Spinal cord (tissue), 10 donors: Measurements from ENCODE around the gene ACTR8. TPM values are rescaled to one million over a fixed set of nuclear protein-coding genes. Genes with fewer than 3 reads are reported as not detected.

Experiments used
- DNase-seq, 6 donors: peaks; one replicate each; pipeline versions ENCODE4 v3.0.0 to v3.0.0-alpha.2; 2013 to 2015; ENCODE audit warnings: low spot score in 6 of 6, low read depth in 4 of 6
- H3K27ac ChIP-seq: one replicate; pipeline ENCODE4 v1.5.1; 2013; ENCODE audit warnings: low read depth, low read length, control low read depth
- H3K27me3 ChIP-seq: one replicate; pipeline ENCODE4 v1.6.1; 2013; ENCODE audit warnings: low read length; ENCODE audit not compliant: control insufficient read depth, insufficient read depth
- H3K36me3 ChIP-seq: one replicate; pipeline ENCODE4 v1.6.1; 2013; ENCODE audit warnings: low read length; ENCODE audit not compliant: control insufficient read depth, insufficient read depth
- H3K4me1 ChIP-seq: one replicate; pipeline ENCODE4 v1.6.1; 2013; ENCODE audit warnings: low read length; ENCODE audit not compliant: control insufficient read depth, insufficient read depth
- H3K4me3 ChIP-seq: one replicate; pipeline ENCODE4 v1.5.1; 2013; ENCODE audit warnings: low read depth, low read length, control low read depth
- H3K9me3 ChIP-seq: one replicate; pipeline ENCODE4 v1.6.1; 2013; ENCODE audit warnings: low read length; ENCODE audit not compliant: control insufficient read depth, insufficient read depth
- WGBS: methylation state at CpG from one replicate; pipeline ENCODE4 v1.1.5; 2013; ENCODE audit warnings: missing lambda C conversion rate; ENCODE audit not compliant: insufficient coverage; 5-methylcytosine and 5-hydroxymethylcytosine counted together
- polyA plus RNA-seq, 2 donors: library from polyadenylated mRNA; unstranded; fragments of 120-200 nt; gene quantifications; one replicate each; pipeline ENCODE4 v1.2.1, GENCODE V29; 2013; ENCODE audit not compliant: insufficient read length in 2 of 2
- total RNA-seq, 2 donors: library from RNA; depleted of rRNA in 1 of 2; stranded (reverse); fragments of 120-200 nt in 1 of 2; fragments of >200 nt in 1 of 2; gene quantifications; one replicate each; pipeline versions ENCODE4 v1.2.3 to v1.2.4, GENCODE V29; 2013 to 2014
- donor health status: healthy.

The ACTR8 gene
- total and polyA plus RNA-seq, 4 donors = 33.0 to 52.0 (median 43.7) TPM

DNA sequence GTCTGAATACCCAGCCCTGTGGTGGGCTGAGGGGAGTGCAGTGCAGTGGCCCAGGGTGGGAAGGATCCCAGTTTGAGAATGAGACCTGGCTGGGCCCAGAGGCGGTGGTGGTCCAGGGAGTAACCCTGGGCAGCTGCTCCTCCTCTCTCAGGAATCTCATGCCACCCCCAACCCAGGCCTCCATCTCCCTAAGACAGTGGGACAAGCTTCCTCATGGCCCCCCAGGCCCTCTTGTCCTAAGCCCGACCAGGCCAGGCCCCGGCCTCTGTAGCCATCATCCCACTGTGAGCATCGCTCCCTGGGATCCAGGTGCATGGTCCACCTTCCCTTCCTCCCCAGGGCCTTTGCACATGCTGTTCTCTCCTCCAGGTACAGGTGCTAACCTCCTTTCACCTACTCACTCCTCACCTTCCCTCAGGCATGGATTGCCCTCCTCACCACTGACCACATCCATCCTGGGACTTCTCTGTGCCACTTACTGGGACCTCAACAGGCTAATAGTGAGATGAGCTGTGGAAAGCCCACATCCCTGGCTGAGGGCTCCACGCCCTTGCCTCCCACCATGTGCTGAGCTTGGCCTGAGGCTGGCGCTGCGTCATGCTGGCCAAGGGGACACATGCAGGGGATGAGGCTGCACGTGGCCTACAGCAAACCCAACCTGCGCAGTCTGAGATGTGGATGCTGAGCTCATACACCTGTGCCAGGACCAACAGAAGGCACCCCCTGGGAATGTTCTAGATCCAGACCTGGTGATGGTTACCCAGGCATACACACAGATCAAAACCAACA lies 45.7 kb downstream of the ACTR8 start:
- H3K4me3 ChIP-seq = no peak overlapping the region
- DNase-seq = no peak
- H3K27ac ChIP-seq = no peak overlapping the region
- H3K9me3 ChIP-seq = no peaks in the 10 kb centered on the region
- 96% methylated on average over 8 of the region's 9 CpGs for WGBS
- H3K27me3 ChIP-seq = no peaks in the 10 kb centered on the region
- peaks cover 30% of the 10 kb centered on the region for H3K36me3 ChIP-seq
- peaks cover 8% of the 10 kb centered on the region for H3K4me1 ChIP-seq

DNA sequence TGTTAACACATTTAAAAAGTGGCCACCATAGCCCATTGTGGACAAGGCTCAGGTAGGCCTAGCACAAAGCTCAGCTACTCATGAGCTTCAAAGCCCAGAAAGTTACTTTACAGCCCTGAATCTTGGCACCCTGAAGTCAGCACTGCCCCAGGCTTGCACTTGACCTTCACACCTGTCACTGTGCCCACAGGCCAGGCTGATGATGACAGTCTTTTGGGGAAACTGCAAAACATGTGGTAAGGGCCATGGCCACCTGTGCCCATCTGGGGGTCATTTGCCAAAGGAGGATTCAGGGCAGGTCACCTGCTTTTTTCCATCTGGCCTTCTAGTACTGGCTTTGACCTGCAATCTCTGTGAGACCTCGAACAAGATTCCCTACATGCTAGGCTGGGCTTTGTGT lies 46.7 kb downstream of the ACTR8 start:
- WGBS = 80% methylated on average over 1 of the region's 1 CpG
- DNase-seq = no peak
- H3K9me3 ChIP-seq = no peaks in the 10 kb centered on the region

DNA sequence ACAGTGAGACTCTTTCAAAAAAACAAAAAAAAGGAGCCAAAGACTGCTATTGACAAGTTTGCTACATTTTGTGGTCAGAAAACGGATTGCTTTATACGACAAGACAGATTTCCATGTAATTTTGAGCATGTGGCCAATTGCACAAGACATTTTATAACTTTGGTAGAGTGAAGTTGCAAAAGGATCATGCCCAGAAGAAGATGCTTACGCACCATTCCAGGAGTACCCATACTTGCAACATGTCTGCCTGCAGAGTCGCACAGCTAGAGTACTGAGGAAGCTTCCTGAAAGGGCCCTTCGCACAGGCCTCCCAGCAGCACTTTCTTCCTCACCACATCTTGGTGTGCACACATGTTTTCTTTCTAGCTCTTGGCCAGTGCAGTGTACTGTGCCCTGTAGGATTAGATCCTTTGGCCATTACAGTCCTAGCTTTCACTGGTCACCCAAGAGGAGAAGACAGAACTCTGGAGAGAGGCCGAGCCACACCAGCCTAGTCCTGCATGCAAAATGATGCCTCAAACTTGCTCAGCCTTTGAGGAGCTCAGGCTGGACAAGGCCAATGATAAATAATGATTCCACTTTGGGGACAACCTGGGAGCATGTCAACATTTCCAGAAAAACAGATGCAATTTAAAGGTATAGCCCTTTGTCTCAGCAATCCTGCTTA lies 47.4 kb downstream of the ACTR8 start:
- peaks cover 33% of the 10 kb centered on the region for H3K36me3 ChIP-seq
- no peak overlapping the region for H3K4me3 ChIP-seq
- no peaks in the 10 kb centered on the region for H3K27me3 ChIP-seq
- H3K4me1 ChIP-seq = peaks cover 6% of the 10 kb centered on the region
- no peak for DNase-seq
- no peak overlapping the region for H3K27ac ChIP-seq
- 96% methylated on average over 5 of the region's 6 CpGs for WGBS
- H3K9me3 ChIP-seq = no peaks in the 10 kb centered on the region

More for the DNA sequence above, 46.7 kb downstream of the ACTR8 start:
- Histone ChIP-seq H3K4me1 (peaks cover 6% of the 10 kb centered on the region), H3K4me3 (no peak overlapping the region), H3K36me3 (peaks cover 33% of the 10 kb centered on the region), H3K27me3 (no peaks in the 10 kb centered on the region), H3K27ac (no peak overlapping the region)

DNA sequence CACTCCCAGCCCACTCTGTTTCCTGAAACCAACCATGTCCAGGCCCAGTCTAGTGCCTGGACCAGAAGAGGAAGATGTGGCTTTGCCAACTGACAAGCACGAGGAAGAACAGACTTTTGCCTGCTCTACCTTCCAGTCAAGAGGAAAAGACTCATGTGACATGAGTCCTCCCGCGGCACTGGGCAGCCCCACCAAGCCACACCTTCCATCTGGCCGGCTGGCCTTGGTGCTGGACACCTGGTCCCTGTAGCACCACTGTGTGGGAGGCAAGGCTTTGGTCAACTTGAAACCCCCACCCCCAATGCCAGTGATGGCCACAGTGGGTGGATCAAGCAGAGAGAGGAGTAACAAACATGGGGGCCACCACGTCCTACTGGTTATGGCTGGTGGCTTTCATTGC lies 48.3 kb downstream of the ACTR8 start:
- DNase-seq = no peak
- no peaks in the 10 kb centered on the region for H3K27me3 ChIP-seq
- 100% methylated on average over 1 of the region's 5 CpGs for WGBS
- peaks cover 6% of the 10 kb centered on the region for H3K4me1 ChIP-seq
- no peak overlapping the region for H3K4me3 ChIP-seq
- no peaks in the 10 kb centered on the region for H3K9me3 ChIP-seq
- no peak overlapping the region for H3K27ac ChIP-seq
- H3K36me3 ChIP-seq = peaks cover 33% of the 10 kb centered on the region

DNA sequence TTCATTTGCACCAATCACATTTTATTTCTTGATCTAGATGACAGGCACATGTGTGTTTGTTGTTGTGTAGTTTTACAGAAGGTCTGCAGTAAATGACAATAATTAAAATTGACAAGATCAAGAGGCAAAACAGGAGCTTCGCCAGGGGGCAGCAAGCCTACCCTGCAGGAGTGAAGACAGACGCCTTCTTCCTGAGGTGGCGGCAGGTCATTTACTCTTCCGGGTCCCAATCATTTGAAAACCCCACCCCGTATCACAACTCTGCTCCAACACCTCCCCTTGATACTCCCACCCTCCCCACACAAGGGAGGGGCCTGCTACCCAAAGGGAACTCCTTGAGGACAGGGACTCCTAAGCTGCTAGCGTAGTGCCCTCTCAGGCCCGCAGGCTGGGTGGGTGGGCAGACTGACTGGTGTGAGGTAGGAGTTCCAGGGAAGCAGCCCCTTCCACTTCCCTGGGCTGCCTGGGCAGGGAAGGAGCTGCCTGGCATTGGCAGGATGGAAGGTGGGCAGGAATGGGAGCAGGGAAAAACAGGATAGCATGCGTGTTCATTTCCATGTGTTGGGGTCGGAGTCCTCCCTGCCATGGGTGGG lies 48.8 kb downstream of the ACTR8 start:
- no peak overlapping the region for H3K4me3 ChIP-seq
- 86% methylated on average over 8 of the region's 9 CpGs for WGBS
- H3K27ac ChIP-seq = no peak overlapping the region
- peaks cover 6% of the 10 kb centered on the region for H3K4me1 ChIP-seq
- no peak for DNase-seq
- no peaks in the 10 kb centered on the region for H3K27me3 ChIP-seq
- no peaks in the 10 kb centered on the region for H3K9me3 ChIP-seq
- H3K36me3 ChIP-seq = peaks cover 29% of the 10 kb centered on the region

DNA sequence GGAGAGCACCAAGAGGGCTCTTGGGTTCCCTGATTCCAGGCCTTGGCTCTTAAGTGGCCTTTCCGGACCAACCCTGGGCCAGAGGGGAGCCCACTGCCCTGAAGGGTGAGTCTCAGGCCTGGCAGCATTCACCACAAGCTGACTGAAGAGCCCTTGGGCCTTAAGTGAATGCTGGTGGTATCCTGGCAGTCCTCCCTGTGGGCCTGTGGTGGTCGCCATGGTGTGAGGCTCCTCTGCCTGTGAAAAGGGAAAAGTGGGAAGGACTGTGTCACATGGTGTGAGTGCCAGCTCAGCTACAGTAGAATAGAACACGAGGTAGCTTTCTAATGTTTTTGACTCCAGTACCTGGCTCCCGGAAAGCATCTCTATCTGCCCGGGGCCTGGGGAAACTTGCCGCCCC lies 51.0 kb downstream of the ACTR8 start:
- peaks cover 6% of the 10 kb centered on the region for H3K4me1 ChIP-seq
- H3K9me3 ChIP-seq = no peaks in the 10 kb centered on the region
- no peaks in the 10 kb centered on the region for H3K27me3 ChIP-seq
- H3K27ac ChIP-seq = no peak overlapping the region
- no peak for DNase-seq
- H3K36me3 ChIP-seq = peaks cover 12% of the 10 kb centered on the region
- no peak overlapping the region for H3K4me3 ChIP-seq
- WGBS = 87% methylated on average over 6 of the region's 6 CpGs

DNA sequence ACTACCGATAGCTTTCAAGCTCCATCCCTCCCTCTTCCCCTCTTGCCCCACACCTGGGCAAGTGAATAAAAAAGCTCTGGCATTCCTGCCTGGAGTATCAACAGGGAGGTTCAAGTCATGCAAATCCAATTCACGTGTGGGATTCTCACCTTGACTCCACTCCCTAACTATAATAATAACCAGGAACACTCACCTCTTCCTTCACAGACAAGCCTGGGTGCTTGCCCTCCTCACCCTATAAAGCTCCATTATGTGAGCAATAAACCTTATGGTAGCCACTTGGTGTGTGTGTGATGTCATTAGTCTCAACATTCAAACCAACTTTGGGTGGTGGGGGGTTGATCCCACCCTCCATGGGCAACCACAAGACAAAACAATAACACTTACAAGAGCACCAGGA lies 52.3 kb downstream of the ACTR8 start:
- Histone ChIP-seq H3K4me3 (no peak overlapping the region), H3K4me1 (peaks cover 6% of the 10 kb centered on the region), H3K36me3 (peaks cover 10% of the 10 kb centered on the region), H3K27me3 (no peaks in the 10 kb centered on the region), H3K9me3 (no peaks in the 10 kb centered on the region), H3K27ac (no peak overlapping the region)
- DNase-seq = no peak
- 75% methylated on average over 2 of the region's 2 CpGs for WGBS

DNA sequence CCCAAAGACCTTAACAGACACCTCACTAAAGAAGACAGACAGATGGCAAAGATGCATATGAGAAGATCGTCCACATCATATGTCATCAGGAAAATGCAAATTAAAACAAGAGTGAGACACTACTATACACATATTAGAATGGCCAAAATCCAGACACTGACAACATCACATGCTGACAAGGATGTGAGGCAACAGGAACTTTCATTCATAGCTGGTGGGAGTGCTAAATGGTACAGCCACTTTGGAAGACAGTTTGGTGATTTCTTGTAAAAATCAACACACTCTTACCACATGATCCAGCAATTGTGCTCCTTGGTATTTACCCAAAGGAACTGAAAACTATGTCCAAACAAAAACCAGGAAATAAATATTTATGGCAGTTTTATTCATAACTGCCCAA lies 53.4 kb downstream of the ACTR8 start:
- peaks cover 6% of the 10 kb centered on the region for H3K4me1 ChIP-seq
- WGBS = no CpG with 5 or more reads among the region's 1 CpG
- no peaks in the 10 kb centered on the region for H3K27me3 ChIP-seq
- peaks cover 11% of the 10 kb centered on the region for H3K36me3 ChIP-seq
- no peaks in the 10 kb centered on the region for H3K9me3 ChIP-seq
- H3K4me3 ChIP-seq = no peak overlapping the region
- H3K27ac ChIP-seq = no peak overlapping the region
- no peak for DNase-seq

DNA sequence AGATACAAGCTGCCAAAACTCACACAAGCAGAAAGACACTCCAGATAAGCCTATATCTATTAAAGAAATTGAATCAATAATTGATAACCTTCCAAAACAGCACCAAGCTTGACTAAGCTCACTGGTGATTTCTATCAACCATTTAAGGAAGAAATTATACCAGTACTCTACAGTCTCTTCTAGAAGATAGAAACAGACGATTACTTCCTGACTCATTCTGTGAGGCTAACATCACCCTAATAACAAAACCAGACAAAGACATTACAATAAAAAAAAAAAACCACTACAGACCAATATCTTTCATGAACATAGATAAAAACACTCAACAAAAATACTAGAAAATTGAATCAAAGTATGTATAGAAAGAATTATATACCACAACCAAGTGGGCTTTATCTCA lies 55.9 kb downstream of the ACTR8 start:
- WGBS = no CpG with 5 or more reads among the region's 1 CpG
- Histone ChIP-seq H3K27ac (no peak overlapping the region), H3K36me3 (peaks cover 22% of the 10 kb centered on the region), H3K4me1 (peaks cover 13% of the 10 kb centered on the region), H3K27me3 (no peaks in the 10 kb centered on the region), H3K4me3 (no peak overlapping the region), H3K9me3 (no peaks in the 10 kb centered on the region)
- no peak for DNase-seq
